Measurements from ENCODE around the gene HSF5. TPM values are rescaled to one million over a fixed set of nuclear protein-coding genes. Genes with fewer than 3 reads are reported as not detected.

HSF5 gene
- total RNA-seq, 1 experiment from 2014 or later = not detected

- ChIA-PET CTCF (interaction anchor here (0.8 to 2.3 kb wide), 4 partner anchors 16 to 488 kb away, joined by 3 to 12 read pairs (median 8); no protein-coding TSS in a partner anchor), POLR2A (interaction anchor here (1.4 to 4.0 kb wide), 12 partner anchors 13 to 589 kb away, joined by 4 to 85 read pairs (median 8); partner anchors contain the start of genes RAD51C, TEX14 and TRIM37)
- H3K36me3 Mint-ChIP-seq (ENCODE audit: insufficient read depth, unreplicated experiment) = peaks cover 8% of the 10 kb centered on the region
- intact Hi-C loops (cut with micrococcal nuclease) = no loop called here
- TF ChIP-seq CTCF (IDR thresholded peaks at IDR 0.05; ENCODE audit: unreplicated experiment) = no peak
- H3K4me3 Mint-ChIP-seq (ENCODE audit: unreplicated experiment) = peak overlapping the region; percentile 89
- H3K9me3 Mint-ChIP-seq (ENCODE audit: unreplicated experiment) = no peaks in the 10 kb centered on the region
- no peak for DNase-seq (ENCODE audit: unreplicated experiment)
- peak overlapping the region; percentile 95 for H3K27ac Mint-ChIP-seq (ENCODE audit: low read depth, unreplicated experiment)
- TSS peak; percentile 23 for BruUV-seq (replicated peaks)
- H3K27me3 Mint-ChIP-seq (ENCODE audit: insufficient read depth, unreplicated experiment) = no peaks in the 10 kb centered on the region
- peaks cover 24% of the 10 kb centered on the region for H3K4me1 Mint-ChIP-seq (ENCODE audit: insufficient read depth, unreplicated experiment)
Measured at GRCh38 chr17:58517378-58517927, 29.2 kb upstream of the HSF5 start.

- CTCF ChIA-PET = interaction anchor here (0.6 kb wide), 1 partner anchor 9 kb away, joined by 3 read pairs; no protein-coding TSS in a partner anchor
- POLR2A ChIA-PET = interaction anchor here (0.6 to 4.0 kb wide), 4 partner anchors 103 to 572 kb away, joined by 3 to 35 read pairs (median 4); no protein-coding TSS in a partner anchor
- H3K4me3 Mint-ChIP-seq (ENCODE audit: unreplicated experiment) = peak overlapping the region; percentile 89
- intact Hi-C loops (cut with micrococcal nuclease) = no loop called here
- H3K9me3 Mint-ChIP-seq (ENCODE audit: unreplicated experiment) = no peaks in the 10 kb centered on the region
- peak overlapping the region; percentile 95 for H3K27ac Mint-ChIP-seq (ENCODE audit: low read depth, unreplicated experiment)
- BruUV-seq (replicated peaks) = no TSS peak
- peaks cover 13% of the 10 kb centered on the region for H3K36me3 Mint-ChIP-seq (ENCODE audit: insufficient read depth, unreplicated experiment)
- H3K27me3 Mint-ChIP-seq (ENCODE audit: insufficient read depth, unreplicated experiment) = no peaks in the 10 kb centered on the region
- H3K4me1 Mint-ChIP-seq (ENCODE audit: insufficient read depth, unreplicated experiment) = peaks cover 23% of the 10 kb centered on the region
- no peak for DNase-seq (ENCODE audit: unreplicated experiment)
- no peak for TF ChIP-seq CTCF (IDR thresholded peaks at IDR 0.05; ENCODE audit: unreplicated experiment)
Measured at GRCh38 chr17:58516644-58517377, 28.6 kb upstream of the HSF5 start.

- H3K4me1 Mint-ChIP-seq (ENCODE audit: insufficient read depth, unreplicated experiment) = peaks cover 23% of the 10 kb centered on the region
- intact Hi-C loops (cut with micrococcal nuclease) = no loop called here
- H3K27ac Mint-ChIP-seq (ENCODE audit: low read depth, unreplicated experiment) = peak overlapping the region; percentile 19
- DNase-seq (ENCODE audit: unreplicated experiment) = no peak
- H3K9me3 Mint-ChIP-seq (ENCODE audit: unreplicated experiment) = no peaks in the 10 kb centered on the region
- H3K36me3 Mint-ChIP-seq (ENCODE audit: insufficient read depth, unreplicated experiment) = peaks cover 28% of the 10 kb centered on the region
- BruUV-seq (replicated peaks) = no TSS peak
- no peak for TF ChIP-seq CTCF (IDR thresholded peaks at IDR 0.05; ENCODE audit: unreplicated experiment)
- ChIA-PET CTCF (interaction anchor here (0.6 to 1.8 kb wide), 6 partner anchors 63 to 490 kb away, joined by 3 to 5 read pairs (median 4); no protein-coding TSS in a partner anchor), POLR2A (interaction anchor here (1.2 to 4.0 kb wide), 4 partner anchors 99 to 199 kb away, joined by 4 to 35 read pairs (median 13); partner anchors contain the start of genes RAD51C, RNF43 and TEX14)
- peak overlapping the region; percentile 81 for H3K4me3 Mint-ChIP-seq (ENCODE audit: unreplicated experiment)
- H3K27me3 Mint-ChIP-seq (ENCODE audit: insufficient read depth, unreplicated experiment) = no peaks in the 10 kb centered on the region
Measured at GRCh38 chr17:58515286-58515685, 27.1 kb upstream of the HSF5 start.

- peaks cover 23% of the 10 kb centered on the region for H3K4me1 Mint-ChIP-seq (ENCODE audit: insufficient read depth, unreplicated experiment)
- BruUV-seq (replicated peaks) = no TSS peak
- peak overlapping the region; percentile 81 for H3K4me3 Mint-ChIP-seq (ENCODE audit: unreplicated experiment)
- no peak for TF ChIP-seq CTCF (IDR thresholded peaks at IDR 0.05; ENCODE audit: unreplicated experiment)
- peaks cover 33% of the 10 kb centered on the region for H3K36me3 Mint-ChIP-seq (ENCODE audit: insufficient read depth, unreplicated experiment)
- ChIA-PET POLR2A (interaction anchor here (0.7 to 4.0 kb wide), 7 partner anchors 99 to 923 kb away, joined by 3 to 35 read pairs (median 4); partner anchors contain the start of genes RAD51C, RNF43, SUPT4H1 and TEX14), CTCF (interaction anchor here (0.7 to 1.8 kb wide), 6 partner anchors 63 to 491 kb away, joined by 3 to 5 read pairs (median 3); no protein-coding TSS in a partner anchor)
- no peak overlapping the region for H3K27ac Mint-ChIP-seq (ENCODE audit: low read depth, unreplicated experiment)
- no peaks in the 10 kb centered on the region for H3K27me3 Mint-ChIP-seq (ENCODE audit: insufficient read depth, unreplicated experiment)
- no peak for DNase-seq (ENCODE audit: unreplicated experiment)
- intact Hi-C loops (cut with micrococcal nuclease) = no loop called here
- no peaks in the 10 kb centered on the region for H3K9me3 Mint-ChIP-seq (ENCODE audit: unreplicated experiment)
Measured at GRCh38 chr17:58514770-58515157, 26.6 kb upstream of the HSF5 start.

Measured in MCF 10A (cell line).